Measurements from ENCODE around the gene GPR176. TPM values are rescaled to one million over a fixed set of nuclear protein-coding genes. Genes with fewer than 3 reads are reported as not detected.

GPR176 gene
- total RNA-seq, 1 donor from 2014 or later = 7.2 TPM

GRCh38 chr15:39793923-39794322, 126.1 kb downstream of the GPR176 start:
- TF ChIP-seq, protein P1, sequence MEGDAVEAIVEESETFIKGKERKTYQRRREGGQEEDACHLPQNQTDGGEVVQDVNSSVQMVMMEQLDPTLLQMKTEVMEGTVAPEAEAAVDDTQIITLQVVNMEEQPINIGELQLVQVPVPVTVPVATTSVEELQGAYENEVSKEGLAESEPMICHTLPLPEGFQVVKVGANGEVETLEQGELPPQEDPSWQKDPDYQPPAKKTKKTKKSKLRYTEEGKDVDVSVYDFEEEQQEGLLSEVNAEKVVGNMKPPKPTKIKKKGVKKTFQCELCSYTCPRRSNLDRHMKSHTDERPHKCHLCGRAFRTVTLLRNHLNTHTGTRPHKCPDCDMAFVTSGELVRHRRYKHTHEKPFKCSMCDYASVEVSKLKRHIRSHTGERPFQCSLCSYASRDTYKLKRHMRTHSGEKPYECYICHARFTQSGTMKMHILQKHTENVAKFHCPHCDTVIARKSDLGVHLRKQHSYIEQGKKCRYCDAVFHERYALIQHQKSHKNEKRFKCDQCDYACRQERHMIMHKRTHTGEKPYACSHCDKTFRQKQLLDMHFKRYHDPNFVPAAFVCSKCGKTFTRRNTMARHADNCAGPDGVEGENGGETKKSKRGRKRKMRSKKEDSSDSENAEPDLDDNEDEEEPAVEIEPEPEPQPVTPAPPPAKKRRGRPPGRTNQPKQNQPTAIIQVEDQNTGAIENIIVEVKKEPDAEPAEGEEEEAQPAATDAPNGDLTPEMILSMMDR (conservative IDR thresholded peaks at IDR 0.05) = no peak
- peaks cover 24% of the 10 kb centered on the region for H3K4me1 Mint-ChIP-seq (ENCODE audit: unreplicated experiment)
- no peak overlapping the region for H3K4me3 Mint-ChIP-seq
- DNase-seq (ENCODE audit: extremely low spot score, unreplicated experiment) = no peak
- H3K27me3 Mint-ChIP-seq = no peaks in the 10 kb centered on the region
- no peak overlapping the region for H3K27ac Mint-ChIP-seq
- no peaks in the 10 kb centered on the region for H3K9me3 Mint-ChIP-seq
- H3K36me3 Mint-ChIP-seq = no peaks in the 10 kb centered on the region

DNA sequence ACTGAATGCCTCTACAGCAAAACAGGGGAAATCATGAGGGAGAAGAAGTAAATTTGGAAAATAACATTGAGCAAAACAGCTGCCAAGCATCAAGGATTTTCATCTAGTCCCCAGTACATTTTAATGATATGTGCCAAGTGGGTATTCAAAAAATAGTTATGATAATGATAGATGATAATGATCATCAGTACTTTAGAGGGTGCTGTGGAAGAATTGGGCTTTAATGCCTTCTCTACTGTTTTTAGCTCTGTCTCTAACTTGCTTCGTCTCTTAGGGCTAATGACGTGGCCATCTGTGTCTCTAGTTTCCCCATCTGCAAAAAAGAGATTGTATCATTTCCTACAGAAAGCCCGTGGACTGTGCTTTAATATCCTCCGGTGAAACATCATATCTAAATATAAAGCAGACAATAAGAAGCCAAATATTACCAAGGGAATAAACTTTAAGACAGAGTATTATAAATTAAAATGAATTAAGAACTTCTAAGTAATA, 127.2 kb downstream of the GPR176 start:
- H3K27ac Mint-ChIP-seq = no peak overlapping the region
- H3K27me3 Mint-ChIP-seq = no peaks in the 10 kb centered on the region
- DNase-seq (ENCODE audit: extremely low spot score, unreplicated experiment) = no peak
- no peak overlapping the region for H3K4me3 Mint-ChIP-seq
- no peaks in the 10 kb centered on the region for H3K9me3 Mint-ChIP-seq
- peaks cover 31% of the 10 kb centered on the region for H3K4me1 Mint-ChIP-seq (ENCODE audit: unreplicated experiment)
- H3K36me3 Mint-ChIP-seq = no peaks in the 10 kb centered on the region
- TF ChIP-seq, protein P1 (conservative IDR thresholded peaks at IDR 0.05) = no peak

DNA sequence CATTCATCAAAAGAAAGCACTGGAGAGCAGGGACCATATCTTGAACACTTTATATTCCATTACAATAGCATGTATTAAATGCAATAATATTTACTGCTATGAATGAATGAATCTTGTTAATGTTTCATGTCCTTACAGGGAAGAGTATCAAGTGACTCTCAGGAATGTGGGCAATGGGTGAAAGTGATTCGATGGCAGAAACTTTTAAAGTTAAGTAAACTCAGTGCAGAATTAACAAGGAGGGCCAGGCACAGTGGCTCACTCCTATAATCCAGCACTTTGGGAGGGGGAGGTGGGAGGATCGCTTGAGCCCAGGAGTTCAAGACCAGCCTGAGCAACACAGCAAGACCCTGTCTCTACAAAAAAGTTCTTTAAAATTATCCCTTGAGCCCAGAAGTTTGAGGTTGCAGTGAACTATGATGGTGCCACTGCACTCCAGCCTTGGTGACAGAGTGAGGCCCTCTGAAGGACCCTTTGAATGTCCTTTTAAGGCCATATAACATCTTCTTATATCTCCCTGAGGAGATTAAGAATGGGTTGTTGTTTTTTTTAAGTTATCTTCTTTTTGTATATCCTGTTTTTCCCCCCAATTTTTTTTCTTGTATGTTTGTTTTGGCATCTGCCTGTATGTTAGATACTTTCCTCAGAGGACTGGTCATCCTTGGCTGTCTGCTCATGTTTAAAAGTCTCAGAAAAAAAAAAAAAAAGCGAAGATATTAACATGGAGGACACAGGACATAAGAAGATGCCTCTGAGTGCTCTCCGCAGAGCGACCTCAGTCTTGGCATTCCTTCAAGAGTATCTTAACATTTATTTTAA, 127.8 kb downstream of the GPR176 start:
- no peaks in the 10 kb centered on the region for H3K27me3 Mint-ChIP-seq
- H3K27ac Mint-ChIP-seq = no peak overlapping the region
- H3K36me3 Mint-ChIP-seq = no peaks in the 10 kb centered on the region
- TF ChIP-seq, protein P1 (conservative IDR thresholded peaks at IDR 0.05) = no peak
- DNase-seq (ENCODE audit: extremely low spot score, unreplicated experiment) = no peak
- no peaks in the 10 kb centered on the region for H3K9me3 Mint-ChIP-seq
- peaks cover 35% of the 10 kb centered on the region for H3K4me1 Mint-ChIP-seq (ENCODE audit: unreplicated experiment)
- H3K4me3 Mint-ChIP-seq = no peak overlapping the region

- no peak overlapping the region for H3K4me3 Mint-ChIP-seq
- DNase-seq (ENCODE audit: extremely low spot score, unreplicated experiment) = no peak
- H3K9me3 Mint-ChIP-seq = no peaks in the 10 kb centered on the region
- H3K36me3 Mint-ChIP-seq = no peaks in the 10 kb centered on the region
- no peaks in the 10 kb centered on the region for H3K27me3 Mint-ChIP-seq
- no peak overlapping the region for H3K27ac Mint-ChIP-seq
- H3K4me1 Mint-ChIP-seq (ENCODE audit: unreplicated experiment) = peaks cover 50% of the 10 kb centered on the region
- TF ChIP-seq, protein P1 (conservative IDR thresholded peaks at IDR 0.05) = no peak
Observed at GRCh38 chr15:39789736-39790135, 130.3 kb downstream of the GPR176 start.

DNA sequence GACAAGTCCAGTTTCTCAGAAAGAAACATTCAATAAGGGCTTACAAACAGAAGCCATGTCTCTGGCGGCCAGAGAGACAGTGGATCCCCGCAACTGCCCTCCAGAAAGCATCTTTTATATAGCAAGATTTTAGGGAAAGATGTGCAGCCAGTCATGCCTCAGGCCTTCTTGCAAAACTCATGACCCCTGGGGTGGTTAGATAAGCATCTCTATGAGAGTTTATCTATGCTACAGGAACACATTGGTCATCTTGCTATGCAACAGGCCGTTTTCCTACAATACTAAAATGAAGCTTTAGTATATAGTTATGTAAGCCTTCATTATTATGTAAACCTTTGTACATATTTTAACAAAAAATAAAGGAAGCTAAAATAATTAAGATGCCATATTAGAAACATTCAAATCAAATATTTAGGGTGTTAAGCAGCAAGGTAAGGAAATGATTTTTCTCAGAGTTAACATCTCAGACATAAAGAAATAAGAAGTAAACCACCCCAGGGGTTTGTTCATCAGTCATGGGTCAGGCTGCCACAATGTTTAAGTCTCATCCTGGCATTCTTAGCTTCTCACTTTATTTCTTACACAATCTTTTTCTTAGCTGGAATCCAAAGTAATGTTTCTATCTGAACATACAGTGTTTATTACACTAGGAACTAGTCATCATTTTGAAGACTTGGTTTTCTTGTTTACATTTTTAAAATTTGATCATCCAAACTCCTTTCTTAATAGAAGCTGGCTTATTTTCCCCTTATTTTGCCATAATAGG, 131.1 kb downstream of the GPR176 start:
- no peak for DNase-seq (ENCODE audit: extremely low spot score, unreplicated experiment)
- TF ChIP-seq, protein P1 (conservative IDR thresholded peaks at IDR 0.05) = no peak
- Mint-ChIP-seq H3K4me3 (no peak overlapping the region), H3K27ac (no peak overlapping the region), H3K27me3 (no peaks in the 10 kb centered on the region), H3K36me3 (no peaks in the 10 kb centered on the region), H3K4me1 (ENCODE audit: unreplicated experiment) (peaks cover 50% of the 10 kb centered on the region), H3K9me3 (no peaks in the 10 kb centered on the region)

All from type B pancreatic cell (in vitro differentiated cells).